B cell (primary cell): ENCODE results near the gene IRF1. TPM values are rescaled to one million over a fixed set of nuclear protein-coding genes. Genes with fewer than 3 reads are reported as not detected.

ENCODE experiments used
- ATAC-seq: fragments of 200-7000 bp; cut with Tn5 transposase; one replicate; pipeline ENCODE4 v1.10.0; 2021; ENCODE audit warnings: low read depth, mild to moderate bottlenecking, moderate number of reproducible peaks, moderate library complexity
- CTCF ChIA-PET: fragments of 350-600 bp; sonication (Branson Sonifier 250); formaldehyde crosslinking; loops from one replicate; lab custom pipeline; 2021; ENCODE audit warnings: antibody characterized with exemption, inconsistent platforms; lab: Charles Lee
- POLR2A ChIA-PET: fragments of 350-600 bp; sonication (Branson Sonifier 250); formaldehyde crosslinking; loops from one replicate; lab custom pipeline; 2021; ENCODE audit warnings: antibody characterized with exemption; lab: Charles Lee
- DNase-seq: peaks from one replicate; pipeline ENCODE4 v3.0.0; 2013
- H2AFZ ChIP-seq: 2 replicates; pipeline ENCODE4 v1.6.1; 2012; ENCODE audit warnings: mild to moderate bottlenecking, low read depth, low read length; ENCODE audit not compliant: insufficient read depth, poor library complexity, severe bottlenecking
- H3K27ac ChIP-seq, 2 donors: 1 replicate in 1 of 2; 2 replicates in 1 of 2; pipeline ENCODE4 v1.5.1; 2012 to 2013; ENCODE audit warnings: low read length in 2 of 2, mild to moderate bottlenecking in 2 of 2, moderate library complexity in 1 of 2
- H3K27me3 ChIP-seq, 4 experiments: fragments of 200-600 bp in 1 of 4; sonication (generic) in 1 of 4; replicated peaks in 1 of 4; 1 replicate in 2 of 4; 2 replicates in 2 of 4; pipeline versions ENCODE4 v1.6.1 to v1.7.0; 2013 to 2016; ENCODE audit warnings: low read length in 3 of 4, mild to moderate bottlenecking in 2 of 4, mixed read lengths in 1 of 4, moderate library complexity in 1 of 4; ENCODE audit not compliant: insufficient read depth in 4 of 4, control insufficient read depth in 3 of 4; ENCODE audit errors: control extremely low read depth in 1 of 4
- H3K36me3 ChIP-seq, 2 experiments: replicated peaks in 1 of 2; 1 replicate in 1 of 2; 2 replicates in 1 of 2; pipeline versions ENCODE4 v1.6.1 to v1.7.1; 2013; ENCODE audit warnings: low read length in 1 of 2; ENCODE audit not compliant: insufficient read depth in 2 of 2, control insufficient read depth in 1 of 2; ENCODE audit errors: control extremely low read depth in 1 of 2, extremely low read depth in 1 of 2
- H3K4me1 ChIP-seq, 2 donors: fragments of 200-600 bp in 1 of 2; sonication (generic) in 1 of 2; 1 replicate in 1 of 2; 2 replicates in 1 of 2; pipeline versions ENCODE4 v1.5.1 to v1.6.1; 2013 to 2017; ENCODE audit warnings: low read length in 2 of 2; ENCODE audit not compliant: control insufficient read depth in 2 of 2, insufficient read depth in 2 of 2
- H3K4me2 ChIP-seq: replicated peaks from 2 replicates; pipeline ENCODE3; 2012; ENCODE audit warnings: mild to moderate bottlenecking, low read depth, low read length; ENCODE audit not compliant: poor library complexity, severe bottlenecking
- H3K4me3 ChIP-seq, 5 experiments: fragments of 200-600 bp in 1 of 5; sonication (generic) in 1 of 5; 1 replicate in 3 of 5; 2 replicates in 2 of 5; pipeline versions ENCODE4 v1.5.1 to v1.7.0; 2011 to 2016; ENCODE audit warnings: low read length in 4 of 5, mild to moderate bottlenecking in 4 of 5, low read depth in 2 of 5, control low read depth in 1 of 5, moderate library complexity in 1 of 5; ENCODE audit not compliant: insufficient read depth in 1 of 5; ENCODE audit errors: control extremely low read depth in 1 of 5, extremely low read depth in 1 of 5
- H3K79me2 ChIP-seq: fragments of 200-600 bp; sonication (generic); one replicate; pipeline ENCODE4 v1.6.0; 2016; ENCODE audit warnings: low read length; ENCODE audit not compliant: control insufficient read depth, insufficient read depth
- H3K9ac ChIP-seq: fragments of 200-600 bp; sonication (generic); 2 replicates; pipeline ENCODE4 v1.6.1; 2017; ENCODE audit warnings: mild to moderate bottlenecking, low read length, moderate library complexity
- H3K9me3 ChIP-seq, 3 donors: one replicate each; pipeline versions ENCODE4 v1.6.1 to v1.7.1; 2013; ENCODE audit warnings: low read length in 2 of 3; ENCODE audit not compliant: control insufficient read depth in 2 of 3, insufficient read depth in 1 of 3; ENCODE audit errors: control extremely low read depth in 1 of 3
- H4K20me1 ChIP-seq: 2 replicates; pipeline ENCODE4 v1.6.0; 2012; ENCODE audit warnings: mild to moderate bottlenecking, low read length; ENCODE audit not compliant: insufficient read depth, control insufficient read depth, poor library complexity, severe bottlenecking
- H3K27ac Mint-ChIP-seq: one replicate; pipeline ENCODE4 v1.8.0; 2021; ENCODE audit warnings: mixed read lengths
- H3K27me3 Mint-ChIP-seq: one replicate; pipeline ENCODE4 v1.8.0; 2021; ENCODE audit warnings: mixed read lengths
- H3K4me1 Mint-ChIP-seq: one replicate; pipeline ENCODE4 v1.8.0; 2021; ENCODE audit warnings: mixed read lengths
- H3K4me3 Mint-ChIP-seq: one replicate; pipeline ENCODE4 v1.8.0; 2021; ENCODE audit warnings: mixed read lengths
- H3K9me3 Mint-ChIP-seq: one replicate; pipeline ENCODE4 v1.8.0; 2022; ENCODE audit warnings: mixed read lengths; ENCODE audit not compliant: insufficient read depth
- CTCF ChIP-seq: fragments of 200-600 bp; IDR thresholded peaks from one replicate; pipeline ENCODE4 v1.8.0; 2022; ENCODE audit warnings: antibody characterized with exemption, mild to moderate bottlenecking
- EZH2 ChIP-seq: IDR thresholded peaks from 2 replicates; pipeline ENCODE4 v1.6.1; 2012; ENCODE audit warnings: borderline replicate concordance, low read depth, mild to moderate bottlenecking, moderate library complexity, low read length; ENCODE audit not compliant: insufficient read depth, poor library complexity, severe bottlenecking
- WGBS: methylation state at CpG from one replicate; pipeline ENCODE4 v1.1.5; 2013; ENCODE audit warnings: missing lambda C conversion rate; ENCODE audit not compliant: insufficient coverage; 5-methylcytosine and 5-hydroxymethylcytosine counted together
- intact Hi-C: fragments of 100-400 bp; cut with micrococcal nuclease; formaldehyde crosslinking; loops from one replicate; pipeline ENCODE4 v1.10.0; 2022
- polyA plus RNA-seq: library from polyadenylated mRNA; depleted of rRNA; stranded (reverse); fragments of >200 nt; gene quantifications from 2 replicates; pipeline ENCODE4 v1.2.3, GENCODE V29; 2012
- total RNA-seq, 2 donors: library from RNA; stranded (reverse); fragments of 120-200 nt in 1 of 2; gene quantifications; 1 replicate in 1 of 2; 2 replicates in 1 of 2; pipeline versions ENCODE4 v1.2.3 to v1.2.4, GENCODE V29; 2013 to 2022

IRF1 gene
- total and polyA plus RNA-seq, 2 donors (not counting 1 experiment from before 2014, with no cell fraction given): 173 to 306 TPM

- peak overlapping the region; percentile 54 to 99 for H3K27ac ChIP-seq
- no peaks in the 10 kb centered on the region for H3K9me3 ChIP-seq
- H3K9ac ChIP-seq: peak overlapping the region; percentile 91
- TF ChIP-seq CTCF (no peak), EZH2 (no peak)
- DNase-seq (peak; percentile 67), ATAC-seq (no peak)
- peaks cover 82% of the 10 kb centered on the region for H3K79me2 ChIP-seq
- peak overlapping the region; percentile 73 to 99 (median 89) for H3K4me3 ChIP-seq
- H3K36me3 ChIP-seq: peaks cover 10 to 61% of the 10 kb centered on the region in 2 experiments
- no peaks in the 10 kb centered on the region for H3K27me3 ChIP-seq
- H3K4me1 ChIP-seq: peaks cover 54 to 73% of the 10 kb centered on the region in 2 donors
- ChIA-PET CTCF (interaction anchor here (0.9 to 7.6 kb wide), 17 partner anchors 9 to 100 kb away, joined by 3 to 109 read pairs (median 19); no protein-coding TSS in a partner anchor), POLR2A (interaction anchor here (0.6 to 5.6 kb wide), 11 partner anchors 8 to 72 kb away, joined by 3 to 101 read pairs (median 43); no protein-coding TSS in a partner anchor)
- WGBS: 24% methylated on average over 2 of the region's 3 CpGs
- H3K4me2 ChIP-seq: peak overlapping the region; percentile 89
- Mint-ChIP-seq H3K9me3 (no peaks in the 10 kb centered on the region), H3K27ac (peak overlapping the region; percentile 94), H3K27me3 (no peaks in the 10 kb centered on the region), H3K4me1 (peaks cover 71% of the 10 kb centered on the region), H3K4me3 (peak overlapping the region; percentile 96)
- intact Hi-C loops: loop anchor here (1.0 kb wide), 1 partner anchor 15 kb away; no protein-coding TSS in a partner anchor
- peaks cover 71% of the 10 kb centered on the region for H4K20me1 ChIP-seq
- no peak overlapping the region for H2AFZ ChIP-seq
These were observed 2.6 kb downstream of the IRF1 start for GRCh38 chr5:132487841-132488555.

GRCh38 chr5:132487095-132487428 lies 3.5 kb downstream of the IRF1 start:
- Histone ChIP-seq H3K4me1 (peaks cover 45 to 68% of the 10 kb centered on the region in 2 donors), H3K9me3 (no peaks in the 10 kb centered on the region), H3K9ac (peak overlapping the region; percentile 91), H3K79me2 (peaks cover 73% of the 10 kb centered on the region), H3K36me3 (peaks cover 10 to 66% of the 10 kb centered on the region in 2 experiments), H3K4me3 (peak overlapping the region in 3 of 5 experiments; percentile 73 to 89 (median 81)), H4K20me1 (peaks cover 75% of the 10 kb centered on the region), H3K27ac (peak overlapping the region; percentile 54 to 99), H3K27me3 (no peaks in the 10 kb centered on the region), H2AFZ (no peak overlapping the region), H3K4me2 (peak overlapping the region; percentile 89)
- TF ChIP-seq CTCF: no peak
- no peak for TF ChIP-seq EZH2
- Mint-ChIP-seq H3K9me3 (no peaks in the 10 kb centered on the region), H3K27ac (peak overlapping the region; percentile 78), H3K4me1 (peaks cover 67% of the 10 kb centered on the region), H3K27me3 (no peaks in the 10 kb centered on the region), H3K4me3 (peak overlapping the region; percentile 53)
- WGBS: 86% methylated on average over 4 of the region's 4 CpGs
- ChIA-PET CTCF (interaction anchor here (1.0 to 7.6 kb wide), 10 partner anchors 9 to 99 kb away, joined by 3 to 109 read pairs (median 33); no protein-coding TSS in a partner anchor), POLR2A (interaction anchor here (1.8 to 5.6 kb wide), 7 partner anchors 8 to 71 kb away, joined by 4 to 101 read pairs (median 47); no protein-coding TSS in a partner anchor)
- intact Hi-C loops: no loop called here
- ATAC-seq: no peak
- DNase-seq: no peak
